Measurements from ENCODE around the gene SH3BP1. TPM values are rescaled to one million over a fixed set of nuclear protein-coding genes. Genes with fewer than 3 reads are reported as not detected.
A peak's percentile ranks its signal among the peaks of the same experiment; 100 is the strongest.

SH3BP1 gene
- total and polyA plus RNA-seq, 2 of the 13 experiments (the other 11 are each of a cell fraction or from before 2014, with no cell fraction given), result 8.4 to 18.5 TPM

DNA sequence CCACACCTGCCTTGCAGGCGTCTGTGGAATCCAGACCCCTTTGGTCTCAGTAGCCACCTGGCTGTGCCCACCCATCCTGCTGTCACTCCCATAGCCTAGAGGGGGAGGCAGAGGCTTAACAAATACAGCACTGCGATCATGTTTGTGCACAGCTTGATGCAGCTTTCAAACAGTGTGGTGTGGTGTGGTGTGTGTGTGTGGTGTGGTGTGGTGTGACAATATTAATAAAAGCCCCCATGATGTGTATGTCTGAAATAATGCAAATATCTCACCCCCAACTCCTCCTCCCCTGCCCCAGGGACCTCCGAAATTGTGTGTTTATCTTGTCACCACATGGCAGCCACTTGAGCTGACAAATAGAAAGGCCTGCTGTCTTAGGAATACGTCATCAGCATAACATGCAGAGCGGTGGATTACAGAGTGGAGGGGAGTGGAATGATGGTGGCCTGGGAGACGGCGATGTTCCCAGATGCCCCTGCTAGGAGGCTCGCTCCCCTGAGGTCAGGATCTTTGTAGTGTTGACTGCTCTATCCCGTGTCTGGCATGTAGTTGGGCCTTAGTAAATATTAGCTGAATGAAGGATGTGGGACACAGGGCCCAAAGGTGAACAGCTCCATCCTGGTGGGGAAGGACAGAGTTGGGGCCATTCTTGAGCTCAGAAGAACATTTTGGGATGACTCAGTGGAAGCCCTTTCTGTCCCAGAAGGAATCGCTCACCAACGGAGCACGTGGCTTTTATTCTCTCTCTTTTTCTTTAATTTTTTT is 21.9 kb downstream of the SH3BP1 start (continued):
- TF ChIP-seq RXRB (CRISPR knock-in tag; IDR thresholded peaks at IDR 0.05; ENCODE audit: borderline replicate concordance), result peak; percentile 87
- TF ChIP-seq ZNF296 (CRISPR knock-in tag; conservative IDR thresholded peaks at IDR 0.05), result no peak
- TF ChIP-seq, protein P1, sequence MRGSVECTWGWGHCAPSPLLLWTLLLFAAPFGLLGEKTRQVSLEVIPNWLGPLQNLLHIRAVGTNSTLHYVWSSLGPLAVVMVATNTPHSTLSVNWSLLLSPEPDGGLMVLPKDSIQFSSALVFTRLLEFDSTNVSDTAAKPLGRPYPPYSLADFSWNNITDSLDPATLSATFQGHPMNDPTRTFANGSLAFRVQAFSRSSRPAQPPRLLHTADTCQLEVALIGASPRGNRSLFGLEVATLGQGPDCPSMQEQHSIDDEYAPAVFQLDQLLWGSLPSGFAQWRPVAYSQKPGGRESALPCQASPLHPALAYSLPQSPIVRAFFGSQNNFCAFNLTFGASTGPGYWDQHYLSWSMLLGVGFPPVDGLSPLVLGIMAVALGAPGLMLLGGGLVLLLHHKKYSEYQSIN (CRISPR knock-in tag; IDR thresholded peaks at IDR 0.05; ENCODE audit: borderline replicate concordance), result no peak
- 0 out of 2 replicates have a peak, but pooled peaks have one; percentile 16 for TF ChIP-seq KMT2A (CRISPR knock-in tag; IDR thresholded peaks at IDR 0.05)
- no peak for TF ChIP-seq TBP (CRISPR knock-in tag; IDR thresholded peaks at IDR 0.05)
- 0 out of 2 replicates have a peak, but pooled peaks have one; percentile 11 for TF ChIP-seq HHEX (CRISPR knock-in tag; IDR thresholded peaks at IDR 0.05)
- TF ChIP-seq RFX5 (IDR thresholded peaks at IDR 0.05; ENCODE audit: low read depth, low read length), result no peak
- no peak for TF ChIP-seq ZBTB38 (CRISPR knock-in tag; IDR thresholded peaks at IDR 0.05)
- no peak for TF ChIP-seq ZNF431 (CRISPR knock-in tag; IDR thresholded peaks at IDR 0.05; ENCODE audit: borderline replicate concordance, low read depth)
- TF ChIP-seq, protein P2, sequence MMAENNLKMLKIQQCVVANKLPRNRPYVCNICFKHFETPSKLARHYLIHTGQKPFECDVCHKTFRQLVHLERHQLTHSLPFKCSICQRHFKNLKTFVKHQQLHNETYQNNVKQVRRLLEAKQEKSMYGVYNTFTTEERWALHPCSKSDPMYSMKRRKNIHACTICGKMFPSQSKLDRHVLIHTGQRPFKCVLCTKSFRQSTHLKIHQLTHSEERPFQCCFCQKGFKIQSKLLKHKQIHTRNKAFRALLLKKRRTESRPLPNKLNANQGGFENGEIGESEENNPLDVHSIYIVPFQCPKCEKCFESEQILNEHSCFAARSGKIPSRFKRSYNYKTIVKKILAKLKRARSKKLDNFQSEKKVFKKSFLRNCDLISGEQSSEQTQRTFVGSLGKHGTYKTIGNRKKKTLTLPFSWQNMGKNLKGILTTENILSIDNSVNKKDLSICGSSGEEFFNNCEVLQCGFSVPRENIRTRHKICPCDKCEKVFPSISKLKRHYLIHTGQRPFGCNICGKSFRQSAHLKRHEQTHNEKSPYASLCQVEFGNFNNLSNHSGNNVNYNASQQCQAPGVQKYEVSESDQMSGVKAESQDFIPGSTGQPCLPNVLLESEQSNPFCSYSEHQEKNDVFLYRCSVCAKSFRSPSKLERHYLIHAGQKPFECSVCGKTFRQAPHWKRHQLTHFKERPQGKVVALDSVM (CRISPR knock-in tag; IDR thresholded peaks at IDR 0.05), result peak; percentile 37; the same call in 1 of the 2 replicates
- TF ChIP-seq HNRNPH1 (optimal IDR thresholded peaks at IDR 0.05; ENCODE audit: low read depth, low read length), result no peak
- no peak for TF ChIP-seq ZNF282 (IDR thresholded peaks at IDR 0.05; ENCODE audit: partially characterized antibody)
- TF ChIP-seq EP300 (IDR thresholded peaks at IDR 0.05; ENCODE audit: low read depth in 2 of 2, low read length in 2 of 2), result peak in 1 of 2 experiments; percentile 67; a peak in 1 of 4 replicates
- TF ChIP-seq EP300 (CRISPR knock-in tag; IDR thresholded peaks at IDR 0.05; ENCODE audit: borderline replicate concordance), result peak; percentile 56
- TF ChIP-seq, protein P3, sequence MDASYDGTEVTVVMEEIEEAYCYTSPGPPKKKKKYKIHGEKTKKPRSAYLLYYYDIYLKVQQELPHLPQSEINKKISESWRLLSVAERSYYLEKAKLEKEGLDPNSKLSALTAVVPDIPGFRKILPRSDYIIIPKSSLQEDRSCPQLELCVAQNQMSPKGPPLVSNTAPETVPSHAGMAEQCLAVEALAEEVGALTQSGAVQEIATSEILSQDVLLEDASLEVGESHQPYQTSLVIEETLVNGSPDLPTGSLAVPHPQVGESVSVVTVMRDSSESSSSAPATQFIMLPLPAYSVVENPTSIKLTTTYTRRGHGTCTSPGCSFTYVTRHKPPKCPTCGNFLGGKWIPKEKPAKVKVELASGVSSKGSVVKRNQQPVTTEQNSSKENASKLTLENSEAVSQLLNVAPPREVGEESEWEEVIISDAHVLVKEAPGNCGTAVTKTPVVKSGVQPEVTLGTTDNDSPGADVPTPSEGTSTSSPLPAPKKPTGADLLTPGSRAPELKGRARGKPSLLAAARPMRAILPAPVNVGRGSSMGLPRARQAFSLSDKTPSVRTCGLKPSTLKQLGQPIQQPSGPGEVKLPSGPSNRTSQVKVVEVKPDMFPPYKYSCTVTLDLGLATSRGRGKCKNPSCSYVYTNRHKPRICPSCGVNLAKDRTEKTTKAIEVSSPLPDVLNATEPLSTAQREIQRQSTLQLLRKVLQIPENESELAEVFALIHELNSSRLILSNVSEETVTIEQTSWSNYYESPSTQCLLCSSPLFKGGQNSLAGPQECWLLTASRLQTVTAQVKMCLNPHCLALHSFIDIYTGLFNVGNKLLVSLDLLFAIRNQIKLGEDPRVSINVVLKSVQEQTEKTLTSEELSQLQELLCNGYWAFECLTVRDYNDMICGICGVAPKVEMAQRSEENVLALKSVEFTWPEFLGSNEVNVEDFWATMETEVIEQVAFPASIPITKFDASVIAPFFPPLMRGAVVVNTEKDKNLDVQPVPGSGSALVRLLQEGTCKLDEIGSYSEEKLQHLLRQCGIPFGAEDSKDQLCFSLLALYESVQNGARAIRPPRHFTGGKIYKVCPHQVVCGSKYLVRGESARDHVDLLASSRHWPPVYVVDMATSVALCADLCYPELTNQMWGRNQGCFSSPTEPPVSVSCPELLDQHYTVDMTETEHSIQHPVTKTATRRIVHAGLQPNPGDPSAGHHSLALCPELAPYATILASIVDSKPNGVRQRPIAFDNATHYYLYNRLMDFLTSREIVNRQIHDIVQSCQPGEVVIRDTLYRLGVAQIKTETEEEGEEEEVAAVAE (CRISPR knock-in tag; IDR thresholded peaks at IDR 0.05; ENCODE audit: borderline replicate concordance), result no peak
- peak; percentile 63; the same call in 1 of the 2 replicates for TF ChIP-seq RXRA (CRISPR knock-in tag; IDR thresholded peaks at IDR 0.05)
- TF ChIP-seq, protein P4, sequence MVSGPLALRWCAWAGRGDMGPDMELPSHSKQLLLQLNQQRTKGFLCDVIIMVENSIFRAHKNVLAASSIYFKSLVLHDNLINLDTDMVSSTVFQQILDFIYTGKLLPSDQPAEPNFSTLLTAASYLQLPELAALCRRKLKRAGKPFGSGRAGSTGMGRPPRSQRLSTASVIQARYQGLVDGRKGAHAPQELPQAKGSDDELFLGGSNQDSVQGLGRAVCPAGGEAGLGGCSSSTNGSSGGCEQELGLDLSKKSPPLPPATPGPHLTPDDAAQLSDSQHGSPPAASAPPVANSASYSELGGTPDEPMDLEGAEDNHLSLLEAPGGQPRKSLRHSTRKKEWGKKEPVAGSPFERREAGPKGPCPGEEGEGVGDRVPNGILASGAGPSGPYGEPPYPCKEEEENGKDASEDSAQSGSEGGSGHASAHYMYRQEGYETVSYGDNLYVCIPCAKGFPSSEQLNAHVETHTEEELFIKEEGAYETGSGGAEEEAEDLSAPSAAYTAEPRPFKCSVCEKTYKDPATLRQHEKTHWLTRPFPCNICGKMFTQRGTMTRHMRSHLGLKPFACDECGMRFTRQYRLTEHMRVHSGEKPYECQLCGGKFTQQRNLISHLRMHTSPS (CRISPR knock-in tag; IDR thresholded peaks at IDR 0.05; ENCODE audit: low read depth), result 0 out of 2 replicates have a peak, but pooled peaks have one; percentile 22

Data from HepG2 (cell line).